ENCODE measurements around the gene WWOX. TPM values are rescaled to one million over a fixed set of nuclear protein-coding genes. Genes with fewer than 3 reads are reported as not detected.

WWOX gene
- total and polyA plus RNA-seq, 2 of the 13 experiments (the other 11 are each of a cell fraction or from before 2014, with no cell fraction given) = 9.1 to 37.4 TPM

DNA sequence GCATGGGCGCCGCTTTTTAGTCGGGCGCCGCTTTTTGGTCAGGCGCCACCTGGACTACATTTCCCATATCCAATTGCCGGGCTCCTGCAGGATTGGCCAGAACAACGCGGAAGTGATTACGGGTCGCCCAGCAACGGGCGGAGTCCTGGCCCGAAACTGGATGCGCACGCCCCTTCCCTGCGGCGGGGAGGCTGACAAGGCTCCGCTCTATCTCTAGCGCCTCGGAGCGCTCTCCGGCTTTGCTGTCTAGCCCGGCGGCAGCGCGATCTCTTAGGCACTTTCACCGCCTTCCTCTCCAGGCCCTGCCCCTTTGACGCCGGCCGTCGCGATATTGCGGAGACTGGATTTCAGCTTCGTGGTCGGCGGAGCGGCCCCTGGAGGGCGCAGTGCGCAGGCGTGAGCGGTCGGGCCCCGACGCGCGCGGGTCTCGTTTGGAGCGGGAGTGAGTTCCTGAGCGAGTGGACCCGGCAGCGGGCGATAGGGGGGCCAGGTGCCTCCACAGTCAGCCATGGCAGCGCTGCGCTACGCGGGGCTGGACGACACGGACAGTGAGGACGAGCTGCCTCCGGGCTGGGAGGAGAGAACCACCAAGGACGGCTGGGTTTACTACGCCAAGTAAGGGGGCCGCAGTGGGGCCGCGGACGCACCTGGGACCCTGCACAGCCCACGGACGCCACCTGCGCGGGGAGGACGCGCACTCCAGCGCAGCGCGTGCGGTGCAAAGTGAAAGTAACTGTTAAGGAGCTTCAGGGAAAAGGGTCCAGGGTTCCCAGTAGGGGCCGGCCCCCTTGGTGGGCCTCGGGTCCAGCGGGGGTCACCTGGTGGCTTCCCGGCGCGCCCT is at the start of gene WWOX (continued):
- TF ChIP-seq, protein P1, sequence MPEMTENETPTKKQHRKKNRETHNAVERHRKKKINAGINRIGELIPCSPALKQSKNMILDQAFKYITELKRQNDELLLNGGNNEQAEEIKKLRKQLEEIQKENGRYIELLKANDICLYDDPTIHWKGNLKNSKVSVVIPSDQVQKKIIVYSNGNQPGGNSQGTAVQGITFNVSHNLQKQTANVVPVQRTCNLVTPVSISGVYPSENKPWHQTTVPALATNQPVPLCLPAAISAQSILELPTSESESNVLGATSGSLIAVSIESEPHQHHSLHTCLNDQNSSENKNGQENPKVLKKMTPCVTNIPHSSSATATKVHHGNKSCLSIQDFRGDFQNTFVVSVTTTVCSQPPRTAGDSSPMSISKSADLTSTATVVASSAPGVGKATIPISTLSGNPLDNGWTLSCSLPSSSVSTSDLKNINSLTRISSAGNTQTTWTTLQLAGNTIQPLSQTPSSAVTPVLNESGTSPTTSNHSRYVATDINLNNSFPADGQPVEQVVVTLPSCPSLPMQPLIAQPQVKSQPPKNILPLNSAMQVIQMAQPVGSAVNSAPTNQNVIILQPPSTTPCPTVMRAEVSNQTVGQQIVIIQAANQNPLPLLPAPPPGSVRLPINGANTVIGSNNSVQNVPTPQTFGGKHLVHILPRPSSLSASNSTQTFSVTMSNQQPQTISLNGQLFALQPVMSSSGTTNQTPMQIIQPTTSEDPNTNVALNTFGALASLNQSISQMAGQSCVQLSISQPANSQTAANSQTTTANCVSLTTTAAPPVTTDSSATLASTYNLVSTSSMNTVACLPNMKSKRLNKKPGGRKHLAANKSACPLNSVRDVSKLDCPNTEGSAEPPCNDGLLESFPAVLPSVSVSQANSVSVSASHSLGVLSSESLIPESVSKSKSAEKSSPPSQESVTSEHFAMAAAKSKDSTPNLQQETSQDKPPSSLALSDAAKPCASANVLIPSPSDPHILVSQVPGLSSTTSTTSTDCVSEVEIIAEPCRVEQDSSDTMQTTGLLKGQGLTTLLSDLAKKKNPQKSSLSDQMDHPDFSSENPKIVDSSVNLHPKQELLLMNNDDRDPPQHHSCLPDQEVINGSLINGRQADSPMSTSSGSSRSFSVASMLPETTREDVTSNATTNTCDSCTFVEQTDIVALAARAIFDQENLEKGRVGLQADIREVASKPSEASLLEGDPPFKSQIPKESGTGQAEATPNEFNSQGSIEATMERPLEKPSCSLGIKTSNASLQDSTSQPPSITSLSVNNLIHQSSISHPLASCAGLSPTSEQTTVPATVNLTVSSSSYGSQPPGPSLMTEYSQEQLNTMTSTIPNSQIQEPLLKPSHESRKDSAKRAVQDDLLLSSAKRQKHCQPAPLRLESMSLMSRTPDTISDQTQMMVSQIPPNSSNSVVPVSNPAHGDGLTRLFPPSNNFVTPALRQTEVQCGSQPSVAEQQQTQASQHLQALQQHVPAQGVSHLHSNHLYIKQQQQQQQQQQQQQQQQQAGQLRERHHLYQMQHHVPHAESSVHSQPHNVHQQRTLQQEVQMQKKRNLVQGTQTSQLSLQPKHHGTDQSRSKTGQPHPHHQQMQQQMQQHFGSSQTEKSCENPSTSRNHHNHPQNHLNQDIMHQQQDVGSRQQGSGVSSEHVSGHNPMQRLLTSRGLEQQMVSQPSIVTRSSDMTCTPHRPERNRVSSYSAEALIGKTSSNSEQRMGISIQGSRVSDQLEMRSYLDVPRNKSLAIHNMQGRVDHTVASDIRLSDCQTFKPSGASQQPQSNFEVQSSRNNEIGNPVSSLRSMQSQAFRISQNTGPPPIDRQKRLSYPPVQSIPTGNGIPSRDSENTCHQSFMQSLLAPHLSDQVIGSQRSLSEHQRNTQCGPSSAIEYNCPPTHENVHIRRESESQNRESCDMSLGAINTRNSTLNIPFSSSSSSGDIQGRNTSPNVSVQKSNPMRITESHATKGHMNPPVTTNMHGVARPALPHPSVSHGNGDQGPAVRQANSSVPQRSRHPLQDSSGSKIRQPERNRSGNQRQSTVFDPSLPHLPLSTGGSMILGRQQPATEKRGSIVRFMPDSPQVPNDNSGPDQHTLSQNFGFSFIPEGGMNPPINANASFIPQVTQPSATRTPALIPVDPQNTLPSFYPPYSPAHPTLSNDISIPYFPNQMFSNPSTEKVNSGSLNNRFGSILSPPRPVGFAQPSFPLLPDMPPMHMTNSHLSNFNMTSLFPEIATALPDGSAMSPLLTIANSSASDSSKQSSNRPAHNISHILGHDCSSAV (CRISPR knock-in tag; IDR thresholded peaks at IDR 0.05; ENCODE audit: borderline replicate concordance) = 0 out of 2 replicates have a peak, but pooled peaks have one; percentile 86
- no peak for TF ChIP-seq TBP (CRISPR knock-in tag; IDR thresholded peaks at IDR 0.05)
- no peak for TF ChIP-seq MTF1 (CRISPR knock-in tag; IDR thresholded peaks at IDR 0.05)
- TF ChIP-seq, protein P2, sequence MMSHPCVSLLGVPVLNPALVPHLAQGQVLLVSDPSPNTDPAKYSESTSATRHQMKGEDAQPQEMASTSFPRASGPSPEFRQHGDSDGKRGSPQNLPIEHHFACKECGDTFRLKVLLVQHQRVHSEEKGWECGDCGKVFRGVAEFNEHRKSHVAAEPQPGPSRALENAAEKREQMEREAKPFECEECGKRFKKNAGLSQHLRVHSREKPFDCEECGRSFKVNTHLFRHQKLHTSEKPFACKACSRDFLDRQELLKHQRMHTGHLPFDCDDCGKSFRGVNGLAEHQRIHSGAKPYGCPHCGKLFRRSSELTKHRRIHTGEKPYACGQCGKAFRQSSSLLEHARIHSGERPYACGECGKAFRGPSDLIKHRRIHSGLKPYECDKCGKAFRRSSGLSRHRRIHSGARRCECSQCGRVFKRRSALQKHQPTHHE (CRISPR knock-in tag; IDR thresholded peaks at IDR 0.05; ENCODE audit: borderline replicate concordance) = peak; percentile 95; the same call in 1 of the 2 replicates
- TF ChIP-seq TP53 (CRISPR knock-in tag; conservative IDR thresholded peaks at IDR 0.05) = no peak; the same call in 1 of the 2 replicates
- peak; percentile 99 for TF ChIP-seq XRCC5 (optimal IDR thresholded peaks at IDR 0.05; ENCODE audit: low read length)
- 0 out of 2 replicates have a peak, but pooled peaks have one; percentile 37 for TF ChIP-seq ZKSCAN1 (IDR thresholded peaks at IDR 0.05; ENCODE audit: low read length)
- peak; percentile 44 for TF ChIP-seq CEBPG (CRISPR knock-in tag; IDR thresholded peaks at IDR 0.05)
- peak; percentile 11; the same call in 1 of the 2 replicates for TF ChIP-seq ZNF256 (CRISPR knock-in tag; conservative IDR thresholded peaks at IDR 0.05)
- no peak for TF ChIP-seq PAF1 (CRISPR knock-in tag; IDR thresholded peaks at IDR 0.05)
- TF ChIP-seq SPEN (CRISPR knock-in tag; IDR thresholded peaks at IDR 0.05; ENCODE audit: low read depth) = peak; percentile 89
- TF ChIP-seq, protein P3, sequence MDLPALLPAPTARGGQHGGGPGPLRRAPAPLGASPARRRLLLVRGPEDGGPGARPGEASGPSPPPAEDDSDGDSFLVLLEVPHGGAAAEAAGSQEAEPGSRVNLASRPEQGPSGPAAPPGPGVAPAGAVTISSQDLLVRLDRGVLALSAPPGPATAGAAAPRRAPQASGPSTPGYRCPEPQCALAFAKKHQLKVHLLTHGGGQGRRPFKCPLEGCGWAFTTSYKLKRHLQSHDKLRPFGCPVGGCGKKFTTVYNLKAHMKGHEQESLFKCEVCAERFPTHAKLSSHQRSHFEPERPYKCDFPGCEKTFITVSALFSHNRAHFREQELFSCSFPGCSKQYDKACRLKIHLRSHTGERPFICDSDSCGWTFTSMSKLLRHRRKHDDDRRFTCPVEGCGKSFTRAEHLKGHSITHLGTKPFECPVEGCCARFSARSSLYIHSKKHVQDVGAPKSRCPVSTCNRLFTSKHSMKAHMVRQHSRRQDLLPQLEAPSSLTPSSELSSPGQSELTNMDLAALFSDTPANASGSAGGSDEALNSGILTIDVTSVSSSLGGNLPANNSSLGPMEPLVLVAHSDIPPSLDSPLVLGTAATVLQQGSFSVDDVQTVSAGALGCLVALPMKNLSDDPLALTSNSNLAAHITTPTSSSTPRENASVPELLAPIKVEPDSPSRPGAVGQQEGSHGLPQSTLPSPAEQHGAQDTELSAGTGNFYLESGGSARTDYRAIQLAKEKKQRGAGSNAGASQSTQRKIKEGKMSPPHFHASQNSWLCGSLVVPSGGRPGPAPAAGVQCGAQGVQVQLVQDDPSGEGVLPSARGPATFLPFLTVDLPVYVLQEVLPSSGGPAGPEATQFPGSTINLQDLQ (CRISPR knock-in tag; IDR thresholded peaks at IDR 0.05) = peak; percentile 68
- no peak for TF ChIP-seq LCORL (IDR thresholded peaks at IDR 0.05)
- TF ChIP-seq LCORL (CRISPR knock-in tag; IDR thresholded peaks at IDR 0.05) = peak; percentile 94
- no peak for TF ChIP-seq ZNF7 (CRISPR knock-in tag; IDR thresholded peaks at IDR 0.05)
- TF ChIP-seq ZNF678 (CRISPR knock-in tag; IDR thresholded peaks at IDR 0.05) = peak; percentile 83; the same call in 1 of the 2 replicates
- peak; percentile 96 for TF ChIP-seq ZNF782 (CRISPR knock-in tag; IDR thresholded peaks at IDR 0.05; ENCODE audit: borderline replicate concordance)
- TF ChIP-seq CBX2 (IDR thresholded peaks at IDR 0.05; ENCODE audit: low read depth, low read length) = no peak
- TF ChIP-seq CBX2 (CRISPR knock-in tag; IDR thresholded peaks at IDR 0.05; ENCODE audit: low read depth) = 0 out of 2 replicates have a peak, but pooled peaks have one; percentile 51
